HEK293 (cell line): ENCODE measurements around the gene UBA6.

Experiments
- ATF2 ChIP-seq: fragments of 450-650 bp; formaldehyde crosslinking; IDR thresholded peaks from 2 replicates; pipeline ENCODE4 v1.5.1; 2016; ENCODE audit warnings: missing biosample characterization, missing genetic modification characterization, low read depth
- PRDM2 ChIP-seq: fragments of 450-650 bp; formaldehyde crosslinking; IDR thresholded peaks from 2 replicates; pipeline ENCODE4 v1.5.1; 2016; ENCODE audit warnings: missing biosample characterization, missing genetic modification characterization, borderline replicate concordance
- PRDM6 ChIP-seq: fragments of 450-650 bp; formaldehyde crosslinking; IDR thresholded peaks from 2 replicates; pipeline ENCODE4 v1.5.1; 2017; ENCODE audit warnings: missing biosample characterization, missing genetic modification characterization
- TSHZ1 ChIP-seq: fragments of 450-650 bp; formaldehyde crosslinking; IDR thresholded peaks from 2 replicates; pipeline ENCODE4 v1.5.1; 2016; ENCODE audit warnings: missing biosample characterization, missing genetic modification characterization, borderline replicate concordance
- YY1 ChIP-seq: fragments of 450-650 bp; formaldehyde crosslinking; IDR thresholded peaks from 2 replicates; pipeline ENCODE4 v1.5.1; 2018; ENCODE audit warnings: missing biosample characterization, missing genetic modification characterization
- ZNF23 ChIP-seq: fragments of 450-650 bp; formaldehyde crosslinking; IDR thresholded peaks from 2 replicates; pipeline ENCODE4 v1.5.1; 2016; ENCODE audit warnings: missing biosample characterization, missing genetic modification characterization, borderline replicate concordance
- ZNF24 ChIP-seq: fragments of 450-650 bp; formaldehyde crosslinking; IDR thresholded peaks from 2 replicates; pipeline ENCODE4 v1.5.1; 2016; ENCODE audit warnings: missing biosample characterization, missing genetic modification characterization
- ZNF664 ChIP-seq: fragments of 450-650 bp; formaldehyde crosslinking; IDR thresholded peaks from 2 replicates; pipeline ENCODE4 v1.5.1; 2016; ENCODE audit warnings: missing biosample characterization, missing genetic modification characterization
- TF ChIP-seq, protein P1 (sequence below): fragments of 450-650 bp; formaldehyde crosslinking; IDR thresholded peaks from 2 replicates; pipeline ENCODE4 v1.5.1; 2016; ENCODE audit warnings: missing biosample characterization, missing genetic modification characterization
- TF ChIP-seq, protein P2 (sequence below): fragments of 450-650 bp; formaldehyde crosslinking; IDR thresholded peaks from 2 replicates; pipeline ENCODE4 v1.5.1; 2016; ENCODE audit warnings: missing biosample characterization, missing genetic modification characterization

GRCh38 chr4:67735325-67735724 is 34.4 kb upstream of the UBA6 start:
- TF ChIP-seq TSHZ1 (tag by site-specific recombination), result no peak
- TF ChIP-seq, protein P1, sequence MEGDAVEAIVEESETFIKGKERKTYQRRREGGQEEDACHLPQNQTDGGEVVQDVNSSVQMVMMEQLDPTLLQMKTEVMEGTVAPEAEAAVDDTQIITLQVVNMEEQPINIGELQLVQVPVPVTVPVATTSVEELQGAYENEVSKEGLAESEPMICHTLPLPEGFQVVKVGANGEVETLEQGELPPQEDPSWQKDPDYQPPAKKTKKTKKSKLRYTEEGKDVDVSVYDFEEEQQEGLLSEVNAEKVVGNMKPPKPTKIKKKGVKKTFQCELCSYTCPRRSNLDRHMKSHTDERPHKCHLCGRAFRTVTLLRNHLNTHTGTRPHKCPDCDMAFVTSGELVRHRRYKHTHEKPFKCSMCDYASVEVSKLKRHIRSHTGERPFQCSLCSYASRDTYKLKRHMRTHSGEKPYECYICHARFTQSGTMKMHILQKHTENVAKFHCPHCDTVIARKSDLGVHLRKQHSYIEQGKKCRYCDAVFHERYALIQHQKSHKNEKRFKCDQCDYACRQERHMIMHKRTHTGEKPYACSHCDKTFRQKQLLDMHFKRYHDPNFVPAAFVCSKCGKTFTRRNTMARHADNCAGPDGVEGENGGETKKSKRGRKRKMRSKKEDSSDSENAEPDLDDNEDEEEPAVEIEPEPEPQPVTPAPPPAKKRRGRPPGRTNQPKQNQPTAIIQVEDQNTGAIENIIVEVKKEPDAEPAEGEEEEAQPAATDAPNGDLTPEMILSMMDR, result no peak
- no peak for TF ChIP-seq ZNF24
- no peak for TF ChIP-seq YY1 (tag by site-specific recombination)
- TF ChIP-seq PRDM2, result no peak
- TF ChIP-seq PRDM6 (tag by site-specific recombination), result no peak
- TF ChIP-seq ZNF664 (tag by site-specific recombination), result no peak
- TF ChIP-seq, protein P2, sequence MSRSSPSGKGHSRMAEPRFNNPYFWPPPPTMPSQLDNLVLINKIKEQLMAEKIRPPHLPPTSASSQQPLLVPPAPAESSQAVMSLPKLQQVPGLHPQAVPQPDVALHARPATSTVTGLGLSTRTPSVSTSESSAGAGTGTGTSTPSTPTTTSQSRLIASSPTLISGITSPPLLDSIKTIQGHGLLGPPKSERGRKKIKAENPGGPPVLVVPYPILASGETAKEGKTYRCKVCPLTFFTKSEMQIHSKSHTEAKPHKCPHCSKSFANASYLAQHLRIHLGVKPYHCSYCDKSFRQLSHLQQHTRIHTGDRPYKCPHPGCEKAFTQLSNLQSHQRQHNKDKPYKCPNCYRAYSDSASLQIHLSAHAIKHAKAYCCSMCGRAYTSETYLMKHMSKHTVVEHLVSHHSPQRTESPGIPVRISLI (tag by site-specific recombination), result no peak
- TF ChIP-seq ZNF23 (tag by site-specific recombination), result no peak
- TF ChIP-seq ATF2, result peak; percentile 10; the same call in 1 of the 2 replicates
